ENCODE results near the gene IFI27L1. TPM values are rescaled to one million over a fixed set of nuclear protein-coding genes. Genes with fewer than 3 reads are reported as not detected.

The IFI27L1 gene
- total and polyA plus RNA-seq, 2 of the 13 experiments (the other 11 are each of a cell fraction or from before 2014, with no cell fraction given) = 11.9 to 19.0 TPM

DNA sequence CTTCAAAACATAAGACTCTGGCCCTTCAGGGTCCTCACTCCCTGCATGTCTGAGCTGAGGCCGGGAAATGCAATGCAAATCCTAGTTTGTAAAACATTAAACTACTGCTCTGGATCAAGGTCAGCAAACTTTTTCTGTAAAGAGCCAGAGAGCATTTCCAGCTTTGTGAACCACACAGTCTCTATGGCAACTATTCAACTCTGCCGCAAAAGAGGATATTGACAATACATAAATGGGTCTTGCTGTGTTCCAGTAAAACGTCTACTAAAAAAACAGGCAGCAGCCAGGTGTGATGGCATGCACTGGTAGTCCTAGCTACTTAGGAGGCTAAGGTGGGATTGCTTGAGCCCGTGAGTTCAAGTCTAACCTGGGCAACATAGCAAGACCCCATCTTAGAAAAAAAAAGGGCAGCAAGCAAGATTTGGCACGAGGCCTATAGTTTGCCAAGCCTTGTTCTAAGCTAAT is 22.4 kb upstream of the IFI27L1 start (continued):
- TF ChIP-seq CREM (IDR thresholded peaks at IDR 0.05) (peak; percentile 66), CREM (CRISPR knock-in tag; IDR thresholded peaks at IDR 0.05) (no peak), HDAC6 (IDR thresholded peaks at IDR 0.05; ENCODE audit: low read depth, low read length) (no peak), KDM6A (CRISPR knock-in tag; IDR thresholded peaks at IDR 0.05; ENCODE audit: low read depth) (peak; percentile 82), MIER3 (CRISPR knock-in tag; IDR thresholded peaks at IDR 0.05; ENCODE audit: borderline replicate concordance) (0 out of 2 replicates have a peak, but pooled peaks have one; percentile 16), FOXJ3 (CRISPR knock-in tag; IDR thresholded peaks at IDR 0.05; ENCODE audit: borderline replicate concordance) (peak; percentile 76), REXO4 (CRISPR knock-in tag; IDR thresholded peaks at IDR 0.05; ENCODE audit: borderline replicate concordance) (no peak), ZIK1 (CRISPR knock-in tag; IDR thresholded peaks at IDR 0.05; ENCODE audit: borderline replicate concordance, low read depth) (no peak), CBFB (CRISPR knock-in tag; IDR thresholded peaks at IDR 0.05) (no peak), ZNF672 (CRISPR knock-in tag; IDR thresholded peaks at IDR 0.05) (no peak), ZNF766 (CRISPR knock-in tag; IDR thresholded peaks at IDR 0.05; ENCODE audit: borderline replicate concordance) (no peak), MLLT10 (CRISPR knock-in tag; IDR thresholded peaks at IDR 0.05) (no peak), NFKBIZ (CRISPR knock-in tag; IDR thresholded peaks at IDR 0.05) (peak; percentile 96; the same call in 1 of the 2 replicates), ZNF670 (CRISPR knock-in tag; IDR thresholded peaks at IDR 0.05; ENCODE audit: borderline replicate concordance) (no peak), ZNF780A (CRISPR knock-in tag; IDR thresholded peaks at IDR 0.05) (no peak), MXI1 (IDR thresholded peaks at IDR 0.05; ENCODE audit: borderline replicate concordance, low read depth, low read length) (peak; percentile 78; the same call in 1 of the 3 replicates), ZNF709 (CRISPR knock-in tag; IDR thresholded peaks at IDR 0.05) (0 out of 2 replicates have a peak, but pooled peaks have one; percentile 11), ZNF101 (CRISPR knock-in tag; IDR thresholded peaks at IDR 0.05; ENCODE audit: borderline replicate concordance, low read depth) (no peak), PHB2 (IDR thresholded peaks at IDR 0.05; ENCODE audit: partially characterized antibody) (no peak), FOXA3 (CRISPR knock-in tag; IDR thresholded peaks at IDR 0.05) (peak; percentile 90), FOXK1 (CRISPR knock-in tag; IDR thresholded peaks at IDR 0.05; ENCODE audit: borderline replicate concordance, low read depth) (peak; percentile 72; the same call in 1 of the 2 replicates)
- TF ChIP-seq, protein P1, sequence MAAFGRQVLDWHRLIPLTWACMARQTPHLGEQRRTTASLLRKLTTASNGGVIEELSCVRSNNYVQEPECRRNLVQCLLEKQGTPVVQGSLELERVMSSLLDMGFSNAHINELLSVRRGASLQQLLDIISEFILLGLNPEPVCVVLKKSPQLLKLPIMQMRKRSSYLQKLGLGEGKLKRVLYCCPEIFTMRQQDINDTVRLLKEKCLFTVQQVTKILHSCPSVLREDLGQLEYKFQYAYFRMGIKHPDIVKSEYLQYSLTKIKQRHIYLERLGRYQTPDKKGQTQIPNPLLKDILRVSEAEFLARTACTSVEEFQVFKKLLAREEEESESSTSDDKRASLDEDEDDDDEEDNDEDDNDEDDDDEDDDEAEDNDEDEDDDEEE (CRISPR knock-in tag; IDR thresholded peaks at IDR 0.05) = 0 out of 2 replicates have a peak, but pooled peaks have one; percentile 19
- TF ChIP-seq, protein P2, sequence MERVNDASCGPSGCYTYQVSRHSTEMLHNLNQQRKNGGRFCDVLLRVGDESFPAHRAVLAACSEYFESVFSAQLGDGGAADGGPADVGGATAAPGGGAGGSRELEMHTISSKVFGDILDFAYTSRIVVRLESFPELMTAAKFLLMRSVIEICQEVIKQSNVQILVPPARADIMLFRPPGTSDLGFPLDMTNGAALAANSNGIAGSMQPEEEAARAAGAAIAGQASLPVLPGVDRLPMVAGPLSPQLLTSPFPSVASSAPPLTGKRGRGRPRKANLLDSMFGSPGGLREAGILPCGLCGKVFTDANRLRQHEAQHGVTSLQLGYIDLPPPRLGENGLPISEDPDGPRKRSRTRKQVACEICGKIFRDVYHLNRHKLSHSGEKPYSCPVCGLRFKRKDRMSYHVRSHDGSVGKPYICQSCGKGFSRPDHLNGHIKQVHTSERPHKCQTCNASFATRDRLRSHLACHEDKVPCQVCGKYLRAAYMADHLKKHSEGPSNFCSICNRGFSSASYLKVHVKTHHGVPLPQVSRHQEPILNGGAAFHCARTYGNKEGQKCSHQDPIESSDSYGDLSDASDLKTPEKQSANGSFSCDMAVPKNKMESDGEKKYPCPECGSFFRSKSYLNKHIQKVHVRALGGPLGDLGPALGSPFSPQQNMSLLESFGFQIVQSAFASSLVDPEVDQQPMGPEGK (CRISPR knock-in tag; IDR thresholded peaks at IDR 0.05) = no peak
- TF ChIP-seq, protein P3, sequence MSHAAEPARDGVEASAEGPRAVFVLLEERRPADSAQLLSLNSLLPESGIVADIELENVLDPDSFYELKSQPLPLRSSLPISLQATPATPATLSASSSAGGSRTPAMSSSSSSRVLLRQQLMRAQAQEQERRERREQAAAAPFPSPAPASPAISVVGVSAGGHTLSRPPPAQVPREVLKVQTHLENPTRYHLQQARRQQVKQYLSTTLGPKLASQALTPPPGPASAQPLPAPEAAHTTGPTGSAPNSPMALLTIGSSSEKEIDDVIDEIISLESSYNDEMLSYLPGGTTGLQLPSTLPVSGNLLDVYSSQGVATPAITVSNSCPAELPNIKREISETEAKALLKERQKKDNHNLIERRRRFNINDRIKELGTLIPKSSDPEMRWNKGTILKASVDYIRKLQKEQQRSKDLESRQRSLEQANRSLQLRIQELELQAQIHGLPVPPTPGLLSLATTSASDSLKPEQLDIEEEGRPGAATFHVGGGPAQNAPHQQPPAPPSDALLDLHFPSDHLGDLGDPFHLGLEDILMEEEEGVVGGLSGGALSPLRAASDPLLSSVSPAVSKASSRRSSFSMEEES (CRISPR knock-in tag; IDR thresholded peaks at IDR 0.05) = no peak
- TF ChIP-seq, protein P4, sequence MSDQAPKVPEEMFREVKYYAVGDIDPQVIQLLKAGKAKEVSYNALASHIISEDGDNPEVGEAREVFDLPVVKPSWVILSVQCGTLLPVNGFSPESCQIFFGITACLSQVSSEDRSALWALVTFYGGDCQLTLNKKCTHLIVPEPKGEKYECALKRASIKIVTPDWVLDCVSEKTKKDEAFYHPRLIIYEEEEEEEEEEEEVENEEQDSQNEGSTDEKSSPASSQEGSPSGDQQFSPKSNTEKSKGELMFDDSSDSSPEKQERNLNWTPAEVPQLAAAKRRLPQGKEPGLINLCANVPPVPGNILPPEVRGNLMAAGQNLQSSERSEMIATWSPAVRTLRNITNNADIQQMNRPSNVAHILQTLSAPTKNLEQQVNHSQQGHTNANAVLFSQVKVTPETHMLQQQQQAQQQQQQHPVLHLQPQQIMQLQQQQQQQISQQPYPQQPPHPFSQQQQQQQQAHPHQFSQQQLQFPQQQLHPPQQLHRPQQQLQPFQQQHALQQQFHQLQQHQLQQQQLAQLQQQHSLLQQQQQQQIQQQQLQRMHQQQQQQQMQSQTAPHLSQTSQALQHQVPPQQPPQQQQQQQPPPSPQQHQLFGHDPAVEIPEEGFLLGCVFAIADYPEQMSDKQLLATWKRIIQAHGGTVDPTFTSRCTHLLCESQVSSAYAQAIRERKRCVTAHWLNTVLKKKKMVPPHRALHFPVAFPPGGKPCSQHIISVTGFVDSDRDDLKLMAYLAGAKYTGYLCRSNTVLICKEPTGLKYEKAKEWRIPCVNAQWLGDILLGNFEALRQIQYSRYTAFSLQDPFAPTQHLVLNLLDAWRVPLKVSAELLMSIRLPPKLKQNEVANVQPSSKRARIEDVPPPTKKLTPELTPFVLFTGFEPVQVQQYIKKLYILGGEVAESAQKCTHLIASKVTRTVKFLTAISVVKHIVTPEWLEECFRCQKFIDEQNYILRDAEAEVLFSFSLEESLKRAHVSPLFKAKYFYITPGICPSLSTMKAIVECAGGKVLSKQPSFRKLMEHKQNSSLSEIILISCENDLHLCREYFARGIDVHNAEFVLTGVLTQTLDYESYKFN (CRISPR knock-in tag; conservative IDR thresholded peaks at IDR 0.05) = peak; percentile 96
